HCT116 (cell line): Measurements from ENCODE around the gene SLCO2A1. TPM values are rescaled to one million over a fixed set of nuclear protein-coding genes. Genes with fewer than 3 reads are reported as not detected.

Source experiments
- ATAC-seq: fragments of 200-7000 bp; cut with Tn5 transposase; 2 replicates; pipeline ENCODE4 v1.9.1; 2020; ENCODE audit warnings: mild to moderate bottlenecking, moderate library complexity
- BruUV-seq: library from RNA; stranded (reverse); fragments of 400-500 nt; replicated peaks from 2 replicates; lab custom pipeline; 2021; lab: Mats Ljungman, UMichigan
- CTCF ChIA-PET: fragments of 300-600 bp; sonication (Branson Sonifier 250); formaldehyde crosslinking; loops from one replicate; lab custom pipeline; 2021; ENCODE audit warnings: antibody characterized with exemption; lab: Charles Lee
- POLR2A ChIA-PET: fragments of 300-600, 350-600 bp; sonication (Branson Sonifier 250); formaldehyde crosslinking; loops from one replicate; lab custom pipeline; 2021; ENCODE audit warnings: antibody characterized with exemption; lab: Charles Lee
- RAD21 ChIA-PET, 2 experiments: fragments of 300-600 bp; sonication (Branson Sonifier 250); formaldehyde crosslinking; loops; one replicate each; lab custom pipeline; 2023; ENCODE audit warnings: low total read pairs in 2 of 2; ENCODE audit not compliant: uncharacterized antibody in 2 of 2, unreplicated experiment in 2 of 2, low non-redundant PET in 1 of 2; lab: Charles Lee
- DNase-seq: peaks from one replicate; pipeline ENCODE4 v3.0.0-alpha.2; 2010; ENCODE audit warnings: low read depth, low spot score
- H2AFZ ChIP-seq: fragments of 200-600 bp; shearing (Covaris generic), sonication (generic); 2 replicates; pipeline ENCODE4 v1.6.1; 2017; ENCODE audit warnings: low read depth, mixed run types, mixed read lengths, antibody characterized with exemption, low read length; ENCODE audit not compliant: poor library complexity, severe bottlenecking
- H3K27ac ChIP-seq: 2 replicates; pipeline ENCODE4 v1.5.1; 2012; ENCODE audit warnings: low read depth, low read length
- H3K27me3 ChIP-seq: fragments of 200-600 bp; sonication (generic); 2 replicates; pipeline ENCODE4 v1.6.1; 2016; ENCODE audit warnings: mixed run types, low read length, mixed read lengths; ENCODE audit not compliant: insufficient read depth
- H3K36me3 ChIP-seq, 2 experiments: fragments of 200-500 bp in 1 of 2; fragments of 200-600 bp in 1 of 2; sonication (Bioruptor generic) in 1 of 2; sonication (generic) in 1 of 2; 2 replicates each; pipeline versions ENCODE4 v1.5.1 to v1.6.1; 2014 to 2016; ENCODE audit warnings: low read length in 2 of 2, inconsistent platforms in 1 of 2, mixed read lengths in 1 of 2, mixed run types in 1 of 2; ENCODE audit not compliant: insufficient read depth in 2 of 2, control insufficient read depth in 1 of 2
- H3K4me1 ChIP-seq, 2 experiments: fragments of 200-600 bp in 1 of 2; sonication (generic) in 1 of 2; 2 replicates each; pipeline versions ENCODE4 v1.5.1 to v1.6.1; 2012 to 2017; ENCODE audit warnings: low read length in 2 of 2, inconsistent platforms in 1 of 2, mild to moderate bottlenecking in 1 of 2, mixed read lengths in 1 of 2, mixed run types in 1 of 2, moderate library complexity in 1 of 2; ENCODE audit not compliant: insufficient read depth in 2 of 2, control insufficient read depth in 1 of 2
- H3K4me2 ChIP-seq: fragments of 200-600 bp; sonication (generic); 2 replicates; pipeline ENCODE4 v1.6.1; 2017; ENCODE audit warnings: mixed run types, low read length, mixed read lengths
- H3K4me3 ChIP-seq, 2 experiments: fragments of 200-600 bp in 1 of 2; sonication (generic) in 1 of 2; replicated peaks in 1 of 2; 2 replicates each; pipeline ENCODE4 v1.5.1; 2011 to 2016; ENCODE audit warnings: low read length in 2 of 2, control low read depth in 1 of 2, low read depth in 1 of 2, mild to moderate bottlenecking in 1 of 2, mixed read lengths in 1 of 2, mixed run types in 1 of 2
- H3K79me2 ChIP-seq: fragments of 200-600 bp; sonication (generic); 2 replicates; pipeline ENCODE4 v1.6.1; 2017; ENCODE audit warnings: mild to moderate bottlenecking, mixed run types, low read length, moderate library complexity, mixed read lengths; ENCODE audit not compliant: insufficient read depth
- H3K9ac ChIP-seq: fragments of 200-600 bp; sonication (generic); 2 replicates; pipeline ENCODE4 v1.6.1; 2016; ENCODE audit warnings: low read length, mixed read lengths
- H3K9me2 ChIP-seq: fragments of 200-600 bp; sonication (generic), shearing (Covaris generic); 2 replicates; pipeline ENCODE4 v1.6.1; 2017; ENCODE audit warnings: mixed run types, mild to moderate bottlenecking, moderate library complexity; ENCODE audit not compliant: insufficient read depth
- H3K9me3 ChIP-seq, 2 experiments: fragments of 200-500 bp in 1 of 2; fragments of 200-600 bp in 1 of 2; sonication (Bioruptor generic) in 1 of 2; sonication (generic) in 1 of 2; 2 replicates each; pipeline ENCODE4 v1.6.1; 2014 to 2017; ENCODE audit warnings: low read length in 2 of 2, mixed read lengths in 2 of 2, inconsistent platforms in 1 of 2, low read depth in 1 of 2, mild to moderate bottlenecking in 1 of 2, mixed run types in 1 of 2, moderate library complexity in 1 of 2; ENCODE audit not compliant: control insufficient read depth in 1 of 2, insufficient read depth in 1 of 2
- H4K20me1 ChIP-seq: fragments of 200-600 bp; sonication (generic), shearing (Covaris generic); 2 replicates; pipeline ENCODE4 v1.6.1; 2017; ENCODE audit warnings: mixed run types, mild to moderate bottlenecking, moderate library complexity; ENCODE audit not compliant: insufficient read depth
- ATF3 ChIP-seq: IDR thresholded peaks from 2 replicates; pipeline ENCODE4 v1.6.1; 2012
- EZH2phosphoT487 ChIP-seq: fragments of 200-600 bp; IDR thresholded peaks from 2 replicates; pipeline ENCODE4 v1.6.1; 2018; ENCODE audit warnings: antibody characterized with exemption, borderline replicate concordance
- JUND ChIP-seq: IDR thresholded peaks from 2 replicates; pipeline ENCODE4 v1.6.1; 2012
- ZNF274 ChIP-seq: fragments of 200-500 bp; sonication (Bioruptor generic); IDR thresholded peaks from 2 replicates; pipeline ENCODE4 v1.6.1; 2014; ENCODE audit warnings: mild to moderate bottlenecking, low read depth, low read length, inconsistent platforms
- intact Hi-C: fragments of 100-400 bp; cut with micrococcal nuclease; formaldehyde crosslinking; loops from 2 replicates; pipeline ENCODE4 v1.10.0; 2022
- total RNA-seq: library from RNA; stranded (reverse); gene quantifications from one replicate; pipeline ENCODE4 v1.2.1, GENCODE V29; 2021; ENCODE audit not compliant: unreplicated experiment
- TF ChIP-seq, protein P1 (sequence below): IDR thresholded peaks from 2 replicates; pipeline ENCODE4 v1.6.1; 2011; ENCODE audit warnings: mild to moderate bottlenecking, low read length, moderate library complexity; ENCODE audit not compliant: insufficient replicate concordance; ENCODE audit errors: extremely low read depth

Gene SLCO2A1
- total RNA-seq, 1 experiment from 2014 or later, result 0.52 TPM

- no TSS peak for BruUV-seq
- H3K9me3 ChIP-seq, result no peaks in the 10 kb centered on the region
- POLR2A ChIA-PET, result no interaction called here
- peaks cover 27% of the 10 kb centered on the region for H3K27me3 ChIP-seq
- no peak overlapping the region for H3K4me3 ChIP-seq
- TF ChIP-seq ATF3 (no peak), ZNF274 (no peak), EZH2phosphoT487 (no peak), JUND (no peak)
- TF ChIP-seq, protein P1, sequence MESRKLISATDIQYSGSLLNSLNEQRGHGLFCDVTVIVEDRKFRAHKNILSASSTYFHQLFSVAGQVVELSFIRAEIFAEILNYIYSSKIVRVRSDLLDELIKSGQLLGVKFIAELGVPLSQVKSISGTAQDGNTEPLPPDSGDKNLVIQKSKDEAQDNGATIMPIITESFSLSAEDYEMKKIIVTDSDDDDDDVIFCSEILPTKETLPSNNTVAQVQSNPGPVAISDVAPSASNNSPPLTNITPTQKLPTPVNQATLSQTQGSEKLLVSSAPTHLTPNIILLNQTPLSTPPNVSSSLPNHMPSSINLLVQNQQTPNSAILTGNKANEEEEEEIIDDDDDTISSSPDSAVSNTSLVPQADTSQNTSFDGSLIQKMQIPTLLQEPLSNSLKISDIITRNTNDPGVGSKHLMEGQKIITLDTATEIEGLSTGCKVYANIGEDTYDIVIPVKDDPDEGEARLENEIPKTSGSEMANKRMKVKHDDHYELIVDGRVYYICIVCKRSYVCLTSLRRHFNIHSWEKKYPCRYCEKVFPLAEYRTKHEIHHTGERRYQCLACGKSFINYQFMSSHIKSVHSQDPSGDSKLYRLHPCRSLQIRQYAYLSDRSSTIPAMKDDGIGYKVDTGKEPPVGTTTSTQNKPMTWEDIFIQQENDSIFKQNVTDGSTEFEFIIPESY, result no peak
- H3K9ac ChIP-seq, result no peak overlapping the region
- no peaks in the 10 kb centered on the region for H3K36me3 ChIP-seq
- no peaks in the 10 kb centered on the region for H4K20me1 ChIP-seq
- intact Hi-C loops, result loop anchor here (5.0 kb wide), 1 partner anchor 538 kb away; no protein-coding TSS in a partner anchor
- no peak overlapping the region for H3K27ac ChIP-seq
- no peak for DNase-seq
- CTCF ChIA-PET, result no interaction called here
- H3K79me2 ChIP-seq, result no peaks in the 10 kb centered on the region
- no peak overlapping the region for H3K4me2 ChIP-seq
- H3K9me2 ChIP-seq, result no peaks in the 10 kb centered on the region
- no peak overlapping the region for H2AFZ ChIP-seq
- ATAC-seq, result no peak
- RAD21 ChIA-PET, result no interaction called here
- H3K4me1 ChIP-seq, result no peaks in the 10 kb centered on the region
Observed at GRCh38 chr3:133934073-133934970, 95.4 kb downstream of the SLCO2A1 start.
